NK-92 (cell line): ENCODE results near the gene HOXA2.

Experiments
- DNase-seq: peaks from one replicate; lab custom pipeline; 2025; ENCODE audit not compliant: unreplicated experiment; lab: John Stamatoyannopoulos, UW

Gene HOXA2

DNA sequence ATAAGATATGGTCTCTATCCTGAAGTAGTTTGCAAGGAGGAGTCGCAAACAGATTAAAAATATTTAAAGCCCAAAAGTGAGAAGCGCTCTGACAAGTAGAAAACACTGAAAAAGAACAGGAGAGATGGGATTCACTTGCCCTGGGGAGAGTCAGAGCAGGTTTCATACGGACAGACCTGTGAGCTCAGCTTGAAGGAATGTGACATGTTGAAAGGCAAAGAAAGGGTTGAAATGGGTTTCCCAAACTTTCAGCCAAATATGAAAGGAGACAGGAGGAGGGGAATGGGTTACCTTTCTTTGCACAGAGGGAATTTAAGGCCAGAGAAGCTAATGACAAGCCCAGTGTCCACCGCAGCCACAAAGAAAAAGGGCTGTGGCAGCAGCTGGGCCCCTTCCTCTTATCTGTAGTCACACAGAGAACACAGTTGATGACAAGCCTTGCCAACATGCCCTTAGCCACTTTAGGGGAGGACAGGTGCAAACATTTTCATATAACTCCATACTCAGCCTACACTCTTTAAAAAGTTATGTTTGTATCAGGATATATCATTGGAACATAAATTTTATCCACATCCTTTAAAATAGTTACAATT is 21.5 kb downstream of the HOXA2 start:
- no peak for DNase-seq

DNA sequence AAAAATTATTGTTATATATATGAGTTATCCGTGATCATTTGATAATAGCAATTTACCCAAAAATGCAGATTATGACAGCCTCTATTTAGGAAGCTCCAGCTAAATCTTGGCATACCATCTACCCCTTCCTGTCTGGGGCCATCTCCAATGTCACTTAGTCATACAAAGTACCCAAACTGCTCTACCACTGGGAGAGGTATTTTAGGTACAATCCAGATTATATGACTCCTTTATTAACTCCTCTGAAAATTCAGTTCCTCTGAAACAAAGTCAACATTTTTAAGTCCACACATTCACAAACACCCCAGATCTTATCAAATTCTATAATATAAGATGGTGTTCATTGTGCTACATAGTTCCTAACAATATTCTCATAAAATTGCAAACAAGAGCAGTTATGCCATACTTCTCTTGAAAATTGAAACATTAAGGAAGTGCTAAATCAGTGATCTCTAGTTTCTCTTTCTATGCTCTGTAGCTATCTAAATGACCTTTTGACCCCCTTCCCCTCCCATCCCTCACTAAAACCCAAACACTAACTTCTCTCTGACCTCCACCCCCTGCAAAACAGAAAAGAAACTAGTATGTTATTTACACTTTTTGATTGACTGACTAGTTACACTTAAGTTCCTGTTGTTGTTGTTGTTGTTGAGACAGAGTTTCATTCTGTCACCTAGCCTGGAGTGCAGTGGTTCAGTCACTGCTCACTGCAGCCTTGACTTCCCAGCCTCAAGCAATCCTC is 23.1 kb downstream of the HOXA2 start:
- no peak for DNase-seq

DNA sequence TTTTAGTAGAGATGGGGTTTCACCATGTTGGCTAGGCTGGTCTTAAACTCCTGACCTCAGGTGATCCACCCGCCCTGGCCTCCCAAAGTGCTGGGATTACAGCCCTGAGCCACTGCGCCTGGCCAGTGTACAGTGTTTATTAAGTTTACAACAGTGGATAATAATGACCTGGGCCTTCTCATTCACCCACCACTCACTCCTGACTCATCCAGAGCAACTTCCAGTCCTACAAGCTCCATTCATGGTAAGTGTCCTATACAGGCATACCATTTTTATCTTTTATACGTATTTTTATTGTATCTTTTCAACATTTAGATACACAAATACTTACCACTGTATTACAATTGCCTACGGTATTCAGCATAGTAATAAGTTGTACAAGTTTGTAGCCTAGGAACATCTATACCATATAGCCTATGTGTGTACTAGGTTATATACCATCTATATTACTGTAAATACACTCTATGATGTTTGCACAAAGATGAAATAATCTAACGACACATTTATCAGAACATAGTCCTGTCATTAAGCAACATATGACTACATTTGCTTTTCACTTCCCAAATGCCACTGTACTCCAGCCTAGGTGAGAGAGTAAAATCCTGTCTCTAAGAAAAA is 23.8 kb downstream of the HOXA2 start:
- no peak for DNase-seq

DNA sequence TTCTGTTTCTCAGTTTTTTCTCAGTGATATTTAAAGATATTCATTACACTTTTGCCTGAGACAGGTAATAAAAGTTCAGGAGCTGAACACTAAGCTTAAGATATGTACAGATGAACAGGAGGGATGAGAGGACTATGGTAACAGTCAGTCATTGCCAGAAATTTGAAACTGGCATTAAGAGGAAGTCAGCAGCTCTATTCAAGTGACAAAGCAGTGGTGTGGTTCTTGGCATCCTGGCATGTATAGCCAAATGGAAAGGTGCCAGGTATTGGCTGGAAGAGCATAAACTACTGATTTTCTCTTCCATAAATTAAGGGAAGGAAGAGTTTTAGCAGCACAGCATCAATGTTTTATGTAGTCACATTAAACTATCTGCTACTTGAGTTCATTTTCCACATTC is 29.4 kb downstream of the HOXA2 start:
- DNase-seq = no peak

DNA sequence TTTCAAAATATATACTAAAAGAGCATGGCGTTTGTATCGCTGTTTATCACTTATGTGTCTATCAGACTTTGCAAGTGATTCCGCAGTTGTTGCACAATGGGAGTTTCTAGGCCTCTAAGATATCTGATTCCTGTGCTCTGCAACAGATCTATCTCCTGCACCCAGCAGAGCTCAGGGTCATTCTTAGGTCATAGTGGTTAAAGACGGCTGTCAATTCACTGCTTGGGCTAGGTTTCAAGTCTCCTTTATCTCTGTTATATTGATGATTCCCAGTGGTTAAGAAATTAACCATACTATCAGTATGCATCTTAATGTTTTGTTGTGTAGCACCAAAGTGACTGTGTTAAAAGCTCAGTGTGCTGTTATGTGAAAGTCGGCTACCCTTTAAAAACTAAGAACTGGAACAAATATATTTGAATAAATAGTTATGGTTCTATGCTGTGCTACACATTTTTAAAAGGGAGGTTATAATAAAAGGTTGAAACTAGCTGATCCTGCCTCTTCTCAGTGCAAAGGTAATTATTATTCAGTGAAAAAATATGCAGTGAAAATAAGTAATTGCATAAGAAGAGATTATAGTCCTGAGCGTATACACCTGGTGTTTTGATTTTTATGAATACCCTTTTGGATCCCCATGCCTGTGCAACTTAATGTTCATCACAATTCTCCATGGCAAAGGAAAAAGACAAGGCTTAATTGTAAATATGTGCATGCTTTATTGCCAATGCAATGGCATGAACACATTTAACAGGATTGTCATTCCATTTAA is 30.7 kb downstream of the HOXA2 start:
- no peak for DNase-seq

DNA sequence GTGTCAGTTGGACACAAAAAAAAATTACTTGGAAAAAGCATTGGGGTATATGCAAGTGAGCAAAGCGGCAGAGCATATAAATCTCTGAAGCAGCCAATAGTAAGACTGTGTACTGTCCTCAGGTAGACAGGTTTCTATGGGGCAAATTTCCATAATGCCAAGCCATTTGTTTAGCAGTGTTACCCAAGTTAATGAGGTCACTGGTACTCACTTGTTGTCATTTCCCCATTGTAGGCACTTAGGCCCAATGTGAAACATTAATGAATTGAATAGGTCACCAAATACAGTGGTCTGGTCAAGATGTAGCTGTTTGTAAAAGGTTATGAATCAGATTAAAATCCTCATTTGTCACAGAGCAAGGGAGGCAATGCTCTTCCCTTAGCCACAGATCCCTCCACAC is 34.2 kb downstream of the HOXA2 start:
- no peak for DNase-seq

DNA sequence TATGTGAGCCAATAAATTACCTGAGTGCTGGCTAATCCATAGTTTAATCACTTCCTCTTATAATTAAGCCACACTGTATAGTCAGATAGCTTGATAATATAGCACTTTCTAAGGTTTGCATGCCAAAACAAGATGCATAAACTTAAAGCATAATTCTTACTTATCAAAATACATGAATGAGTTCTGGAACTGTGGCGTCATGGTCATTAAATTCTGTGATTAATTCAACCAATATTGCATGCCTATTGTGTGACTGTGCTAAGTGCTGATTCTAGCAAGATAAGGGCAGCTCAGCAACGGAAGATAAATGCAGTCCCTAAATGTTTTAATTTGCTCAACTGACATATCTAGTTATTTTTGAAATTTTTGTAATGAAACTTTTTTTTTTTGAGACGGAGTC is 36.3 kb downstream of the HOXA2 start:
- DNase-seq = no peak

DNA sequence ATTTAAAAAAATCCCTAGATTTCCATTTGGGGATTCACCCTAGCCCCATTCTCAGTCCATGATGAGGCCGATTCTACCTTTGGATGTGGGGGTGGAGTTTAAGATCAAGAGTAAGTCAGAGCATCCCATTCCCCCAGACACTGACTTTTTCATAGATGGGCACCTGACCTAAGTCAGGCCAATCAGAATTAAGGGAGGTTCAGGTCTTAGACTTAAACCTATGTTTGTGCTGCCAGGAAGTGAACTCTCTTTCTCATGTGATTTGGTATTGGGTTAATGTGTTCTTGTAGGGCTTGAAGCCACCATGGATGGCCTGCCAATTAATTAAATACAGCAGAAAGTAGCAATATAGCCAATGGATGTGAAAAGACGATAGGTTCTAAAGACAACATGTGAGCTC is 36.8 kb downstream of the HOXA2 start:
- DNase-seq = no peak

DNA sequence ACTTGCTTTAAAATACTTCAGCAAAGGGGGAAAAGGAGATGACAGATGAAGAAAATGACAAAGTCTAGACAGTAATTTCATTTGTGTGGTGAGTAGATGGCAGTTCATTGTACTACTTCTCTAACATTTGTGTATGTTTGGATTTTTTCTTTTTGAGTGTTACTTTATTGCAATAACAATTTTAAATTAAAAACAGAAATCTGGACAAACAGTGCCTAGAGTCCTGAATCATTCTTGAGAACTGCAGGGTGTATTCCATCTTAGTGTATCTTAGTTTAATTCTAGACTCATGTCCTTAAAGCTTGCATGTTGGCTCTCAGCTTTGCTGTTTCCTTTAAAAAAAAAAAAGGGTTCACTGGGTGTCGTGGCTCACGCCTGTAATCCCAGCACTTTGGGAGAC is 37.8 kb downstream of the HOXA2 start:
- no peak for DNase-seq

DNA sequence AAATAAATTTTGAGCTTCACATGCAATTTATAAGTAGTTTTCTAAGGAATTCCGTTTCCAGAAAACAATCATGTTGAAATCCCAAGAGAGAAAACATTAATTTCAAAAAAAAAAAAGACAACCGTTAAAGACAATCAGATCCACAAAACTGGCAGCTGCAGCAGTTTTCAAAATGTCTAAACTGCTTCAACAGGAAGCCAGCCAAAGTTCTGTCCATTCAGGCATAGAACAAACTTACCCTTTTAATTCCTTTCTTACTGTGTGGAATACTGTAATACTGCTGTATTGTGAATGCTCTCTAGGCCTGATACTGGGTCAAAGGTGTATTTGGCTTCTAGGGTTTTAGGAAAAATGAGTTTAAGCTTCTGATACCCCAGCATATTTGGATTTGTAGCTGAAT is 38.3 kb downstream of the HOXA2 start:
- DNase-seq = no peak

DNA sequence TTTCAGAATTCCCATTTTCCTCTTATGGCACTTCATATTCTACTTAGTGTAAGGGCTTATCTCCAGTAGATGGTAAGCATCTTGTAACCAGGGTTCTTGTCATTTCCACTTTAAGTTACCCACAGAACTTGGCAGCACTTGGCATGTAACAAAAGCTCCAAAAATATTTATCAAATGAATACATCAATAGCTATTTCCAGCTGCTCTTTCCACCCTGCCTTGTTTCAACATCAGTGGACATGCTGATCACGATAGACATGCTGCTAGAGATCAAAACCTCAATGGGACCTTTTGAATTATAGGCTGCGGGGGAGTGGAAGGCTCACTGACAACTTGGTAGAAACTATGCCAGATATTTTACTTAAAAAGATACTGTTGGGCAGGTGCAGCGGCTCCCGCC is 39.5 kb downstream of the HOXA2 start:
- no peak for DNase-seq

DNA sequence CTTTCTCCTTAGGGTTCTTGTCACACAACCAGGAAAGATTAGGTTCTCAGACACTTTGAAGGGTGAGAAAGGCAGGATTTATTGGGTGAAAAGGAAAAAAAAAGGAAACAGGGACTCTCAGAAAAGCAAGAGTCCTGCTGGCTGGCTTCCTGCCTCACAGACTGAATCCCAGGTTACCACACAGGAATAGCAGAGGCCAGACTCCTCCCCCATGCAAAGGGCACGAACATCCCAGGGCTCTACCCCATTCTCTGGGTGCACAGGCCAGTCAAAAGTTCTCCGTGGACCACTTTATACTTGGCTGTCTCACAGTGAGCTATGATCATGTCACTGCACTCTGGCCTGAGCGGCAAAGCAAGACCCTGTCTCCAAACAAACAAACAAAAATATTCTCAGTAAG is 49.3 kb downstream of the HOXA2 start:
- DNase-seq = no peak

DNA sequence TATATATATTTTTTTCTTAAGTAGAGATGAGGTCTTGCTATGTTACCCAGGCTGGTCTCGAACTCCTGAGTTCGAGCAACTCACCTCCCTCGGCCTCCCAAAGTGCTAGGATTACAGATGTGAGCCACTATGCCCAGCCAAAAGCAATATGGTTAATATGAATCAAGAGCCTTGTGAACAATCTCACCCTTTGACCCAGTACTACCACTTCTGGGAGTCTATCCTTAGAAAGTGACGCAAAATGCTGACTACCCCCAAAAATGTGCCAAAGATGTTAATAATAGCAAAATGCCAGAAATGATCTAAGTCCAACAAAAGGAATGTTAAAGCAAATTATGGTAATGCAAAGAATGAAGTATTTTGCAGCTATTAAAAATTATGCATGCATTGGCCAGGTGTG is 51.0 kb downstream of the HOXA2 start:
- no peak for DNase-seq
